Naive thymus-derived CD8-positive, alpha-beta T cell (primary cell): ENCODE results near the gene RNF223. TPM values are rescaled to one million over a fixed set of nuclear protein-coding genes. Genes with fewer than 3 reads are reported as not detected.
"Not testable (repeated sequence)": the region's sequence is repeated elsewhere in the genome, so short reads cannot be mapped to it uniquely, and the experiment has no call there.

Experiments
- ATAC-seq, 2 donors: fragments of 150-1000 bp; cut with Tn5 transposase in 1 of 2; sonication (Bioruptor Pico), chemical (Tn5 transposase) in 1 of 2; 1 replicate in 1 of 2; 2 replicates in 1 of 2; pipeline ENCODE4 v1.10.0; 2021; ENCODE audit warnings: mild to moderate bottlenecking in 2 of 2, moderate library complexity in 2 of 2
- POLR2A ChIA-PET: fragments of 350-600 bp; sonication (Branson Sonifier 250); formaldehyde crosslinking; loops from one replicate; lab custom pipeline; 2021; ENCODE audit warnings: antibody characterized with exemption; lab: Charles Lee
- DNase-seq, 10 donors: peaks; one replicate each; pipeline versions ENCODE4 v3.0.0 to v3.0.0-alpha.2; 2020 to 2022
- H3K27ac Mint-ChIP-seq, 10 donors: one replicate each; pipeline ENCODE4 v1.8.0; 2020 to 2022; ENCODE audit warnings: mild to moderate bottlenecking in 10 of 10, mixed read lengths in 10 of 10, moderate library complexity in 4 of 10, inconsistent platforms in 1 of 10
- H3K27me3 Mint-ChIP-seq, 5 donors: one replicate each; pipeline ENCODE4 v1.8.0; 2021 to 2022; ENCODE audit warnings: mixed read lengths in 5 of 5
- H3K36me3 Mint-ChIP-seq, 3 donors: one replicate each; pipeline ENCODE4 v1.8.0; 2020 to 2022; ENCODE audit warnings: mixed read lengths in 3 of 3, mild to moderate bottlenecking in 2 of 3, inconsistent platforms in 1 of 3
- H3K4me1 Mint-ChIP-seq, 4 donors: one replicate each; pipeline ENCODE4 v1.8.0; 2021 to 2022; ENCODE audit warnings: mixed read lengths in 4 of 4
- H3K4me3 Mint-ChIP-seq, 10 donors: one replicate each; pipeline ENCODE4 v1.8.0; 2020 to 2022; ENCODE audit warnings: mild to moderate bottlenecking in 10 of 10, mixed read lengths in 10 of 10, moderate library complexity in 6 of 10, inconsistent platforms in 1 of 10
- H3K9me3 Mint-ChIP-seq, 9 donors: one replicate each; pipeline ENCODE4 v1.8.0; 2020 to 2022; ENCODE audit warnings: mixed read lengths in 9 of 9, mild to moderate bottlenecking in 3 of 9, inconsistent platforms in 1 of 9, moderate library complexity in 1 of 9
- polyA plus RNA-seq, 3 donors: library from polyadenylated mRNA; unstranded; fragments of 300-500 nt; fragmentation: Illumina TruSeq; gene quantifications; one replicate each; pipeline ENCODE4 v1.2.3, GENCODE V29; 2021
- total RNA-seq, 8 experiments: library from RNA in 2 of 8; stranded (reverse) in 2 of 8; gene quantifications; one replicate each; pipeline ENCODE4 v1.2.3 and lab custom pipeline; 2021 to 2026

Gene RNF223
- total and polyA plus RNA-seq, 5 experiments from 2014 or later, result not detected

DNA sequence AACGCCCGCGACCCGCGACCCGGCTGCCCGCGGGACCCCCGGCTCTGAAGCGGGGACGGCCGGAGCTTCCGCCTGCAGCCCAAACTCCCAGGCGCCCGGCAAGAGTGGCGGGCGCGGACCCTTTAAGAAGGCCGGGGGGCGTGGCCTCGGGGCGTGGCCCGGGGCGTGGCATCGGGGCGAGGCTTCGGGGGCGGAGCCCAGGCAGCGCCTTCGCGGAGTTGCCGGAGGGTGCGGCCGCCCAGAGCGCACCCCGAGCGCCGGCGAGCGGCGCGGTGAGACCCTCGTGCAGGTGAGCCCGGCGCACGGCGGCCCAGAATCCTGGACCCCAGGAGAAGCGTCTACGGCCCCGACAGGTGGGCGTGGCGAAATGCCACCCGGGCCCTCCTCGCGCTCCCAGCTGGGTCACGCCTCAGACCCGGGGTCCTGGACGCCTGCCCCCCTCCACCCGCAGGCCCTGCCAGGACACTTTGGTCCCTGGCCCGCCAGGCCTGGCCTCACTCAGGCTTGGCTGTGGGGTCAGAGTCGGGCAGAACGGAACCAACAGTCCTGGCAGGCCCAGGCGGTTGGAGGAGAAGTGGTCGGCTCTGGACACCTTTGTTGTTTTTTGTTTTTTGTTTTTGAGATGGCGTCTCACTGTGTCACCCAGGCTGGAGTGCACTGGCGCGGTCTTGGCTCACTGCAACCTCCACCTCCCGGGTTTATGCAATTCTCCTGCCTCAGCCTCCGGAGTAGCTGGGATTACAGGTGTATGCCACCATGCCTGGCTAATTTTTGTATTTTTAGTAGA lies 14.4 kb downstream of the RNF223 start:
- H3K36me3 Mint-ChIP-seq, result no peaks in the 10 kb centered on the region
- peak overlapping the region; percentile 61 to 85 (median 78) for H3K4me3 Mint-ChIP-seq
- ATAC-seq, result peak; percentile 70 to 73
- DNase-seq, result peak; percentile 78 to 94 (median 93)
- H3K27ac Mint-ChIP-seq, result peak overlapping the region in 4 of 10 donors; percentile 43 to 71 (median 62)
- H3K27me3 Mint-ChIP-seq, result peaks cover 0 to 32% (median 9%) of the 10 kb centered on the region in 5 donors
- H3K9me3 Mint-ChIP-seq, result no peaks in the 10 kb centered on the region
- POLR2A ChIA-PET, result interaction anchor here (1.3 to 2.3 kb wide), 4 partner anchors 10 to 45 kb away, joined by 3 to 12 read pairs (median 8); partner anchors contain the start of gene ISG15
- H3K4me1 Mint-ChIP-seq, result peaks cover 10 to 33% (median 24%) of the 10 kb centered on the region in 4 donors

DNA sequence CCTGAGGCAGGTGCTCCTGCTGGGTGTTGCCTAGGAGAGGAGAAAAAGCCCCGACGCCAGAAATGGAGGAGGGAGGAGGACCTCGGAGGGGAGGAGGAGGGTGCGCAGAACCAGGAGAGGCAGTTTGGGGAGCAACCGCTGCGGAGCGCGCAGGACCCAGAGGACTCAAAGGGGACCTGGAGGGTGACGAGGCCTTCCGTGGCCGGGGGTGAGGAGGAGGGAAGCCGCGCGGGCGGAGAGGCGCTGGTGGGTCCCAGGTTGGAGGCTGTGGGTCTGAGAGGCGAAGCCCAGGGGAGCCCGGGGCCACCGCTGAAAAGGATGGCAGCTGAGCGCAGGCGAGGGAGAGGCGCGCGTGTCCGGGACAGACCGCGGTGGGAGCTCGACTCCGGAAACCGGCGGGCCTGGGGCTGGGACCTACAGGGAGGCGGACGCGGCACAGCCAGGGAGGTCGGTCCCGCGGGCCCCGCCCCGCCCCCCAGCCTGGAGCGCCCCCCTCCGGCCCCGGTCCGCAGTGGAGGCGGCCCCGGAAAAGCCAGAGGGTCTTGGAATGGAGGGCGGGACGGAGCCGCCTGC lies 15.1 kb downstream of the RNF223 start:
- DNase-seq (peak in 3 of 10 donors; percentile 35 to 39 (median 38)), ATAC-seq (peak; percentile 32 to 41)
- Mint-ChIP-seq H3K4me1 (peaks cover 8 to 29% (median 21%) of the 10 kb centered on the region in 4 donors), H3K36me3 (no peaks in the 10 kb centered on the region), H3K27ac (peak overlapping the region in 1 of 10 donors; percentile 76), H3K27me3 (peaks cover 0 to 32% (median 9%) of the 10 kb centered on the region in 5 donors), H3K9me3 (no peaks in the 10 kb centered on the region), H3K4me3 (peak overlapping the region; percentile 70 to 85 (median 78))
- POLR2A ChIA-PET, result interaction anchor here (1.3 to 2.3 kb wide), 4 partner anchors 10 to 45 kb away, joined by 3 to 12 read pairs (median 8); partner anchors contain the start of gene ISG15

GRCh38 chr1:1058088-1058905 lies 15.8 kb downstream of the RNF223 start:
- no peak for DNase-seq
- ATAC-seq, result no peak
- Mint-ChIP-seq H3K27ac (no peak overlapping the region), H3K4me1 (peaks cover 7 to 26% (median 19%) of the 10 kb centered on the region in 4 donors), H3K36me3 (no peaks in the 10 kb centered on the region), H3K27me3 (peaks cover 0 to 31% (median 9%) of the 10 kb centered on the region in 5 donors), H3K9me3 (no peaks in the 10 kb centered on the region), H3K4me3 (peak overlapping the region; percentile 70 to 85 (median 78))
- POLR2A ChIA-PET, result interaction anchor here (1.3 to 2.3 kb wide), 4 partner anchors 11 to 44 kb away, joined by 3 to 12 read pairs (median 8); partner anchors contain the start of gene ISG15

DNA sequence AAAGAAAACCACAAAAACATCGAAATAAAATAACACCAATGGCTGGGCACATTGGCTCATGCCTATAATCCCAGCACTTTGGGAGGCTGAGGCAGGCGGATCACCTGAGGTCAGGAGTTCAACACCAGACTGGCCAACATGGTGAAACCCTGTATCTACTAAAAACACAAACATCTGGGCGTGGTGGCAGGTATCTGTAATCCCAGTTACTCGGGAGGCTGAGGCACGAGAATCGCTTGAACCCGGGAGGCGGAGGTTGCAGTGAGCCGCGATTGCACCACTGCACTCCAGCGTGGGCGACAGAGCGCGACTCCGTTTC lies 16.4 kb downstream of the RNF223 start:
- Mint-ChIP-seq H3K27me3 (peaks cover 0 to 31% (median 9%) of the 10 kb centered on the region in 5 donors), H3K4me3 (peak overlapping the region in 7 of 10 donors; percentile 12 to 79 (median 32)), H3K4me1 (peaks cover 8 to 22% (median 17%) of the 10 kb centered on the region in 4 donors)
- POLR2A ChIA-PET, result interaction anchor here (2.3 kb wide), 1 partner anchor 12 kb away, joined by 8 read pairs; no protein-coding TSS in a partner anchor
- H3K9me3 Mint-ChIP-seq, ATAC-seq, DNase-seq, H3K36me3 Mint-ChIP-seq, H3K27ac Mint-ChIP-seq: not testable (repeated sequence)

GRCh38 chr1:1055841-1056736 lies 18.0 kb downstream of the RNF223 start:
- ATAC-seq, result no peak
- no peak for DNase-seq
- H3K4me3 Mint-ChIP-seq, result no peak overlapping the region
- peaks cover 0 to 26% (median 9%) of the 10 kb centered on the region in 5 donors for H3K27me3 Mint-ChIP-seq
- H3K27ac Mint-ChIP-seq, result peak overlapping the region in 1 of 10 donors; percentile 49
- POLR2A ChIA-PET, result interaction anchor here (0.6 kb wide), 1 partner anchor 13 kb away, joined by 3 read pairs; no protein-coding TSS in a partner anchor
- H3K9me3 Mint-ChIP-seq, result no peaks in the 10 kb centered on the region
- peaks cover 12 to 21% (median 13%) of the 10 kb centered on the region in 4 donors for H3K4me1 Mint-ChIP-seq
- H3K36me3 Mint-ChIP-seq, result peaks cover 0 to 2% (median 0%) of the 10 kb centered on the region in 3 donors

GRCh38 chr1:1054971-1055370 lies 19.1 kb downstream of the RNF223 start:
- H3K4me3 Mint-ChIP-seq, result no peak overlapping the region
- POLR2A ChIA-PET, result no interaction called here
- DNase-seq, result no peak
- H3K27me3 Mint-ChIP-seq, result peaks cover 0 to 17% (median 4%) of the 10 kb centered on the region in 5 donors
- no peaks in the 10 kb centered on the region for H3K9me3 Mint-ChIP-seq
- H3K36me3 Mint-ChIP-seq, result peaks cover 0 to 2% (median 0%) of the 10 kb centered on the region in 3 donors
- H3K27ac Mint-ChIP-seq, result no peak overlapping the region
- peaks cover 5 to 14% (median 7%) of the 10 kb centered on the region in 4 donors for H3K4me1 Mint-ChIP-seq
- no peak for ATAC-seq

DNA sequence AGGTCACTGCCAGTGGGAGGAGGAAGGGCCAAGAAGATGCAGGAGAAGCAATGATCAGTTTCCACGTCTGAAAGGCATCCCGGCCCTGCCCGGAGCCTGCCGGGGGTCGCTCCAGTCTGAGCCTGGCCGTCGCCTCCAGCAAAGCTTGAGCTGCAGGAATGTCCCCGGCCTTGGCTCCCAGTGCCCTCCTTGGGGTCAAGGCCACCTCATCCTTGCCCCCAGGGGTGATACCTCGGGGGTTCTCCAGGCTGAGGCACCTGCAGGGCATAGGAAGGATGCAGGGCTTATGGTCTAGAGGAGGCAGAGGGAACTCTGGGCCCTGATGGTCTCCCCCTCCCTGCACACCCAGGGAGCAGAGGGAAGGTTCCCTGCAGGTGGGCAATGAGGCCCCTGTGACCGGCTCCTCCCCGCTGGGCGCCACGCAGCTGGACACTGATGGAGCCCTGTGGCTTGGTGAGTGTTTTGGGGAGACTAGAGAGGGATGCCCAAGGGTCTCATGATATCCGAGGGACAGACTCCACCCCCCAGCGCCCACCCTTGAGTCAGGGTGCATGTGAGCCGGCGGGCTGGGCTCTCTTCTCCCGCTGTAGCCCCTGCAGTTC lies 19.9 kb downstream of the RNF223 start:
- H3K9me3 Mint-ChIP-seq, result no peaks in the 10 kb centered on the region
- H3K36me3 Mint-ChIP-seq, result peaks cover 0 to 2% (median 0%) of the 10 kb centered on the region in 3 donors
- POLR2A ChIA-PET, result no interaction called here
- no peak overlapping the region for H3K4me3 Mint-ChIP-seq
- ATAC-seq (no peak), DNase-seq (no peak)
- H3K27me3 Mint-ChIP-seq, result peaks cover 0 to 15% (median 4%) of the 10 kb centered on the region in 5 donors
- H3K4me1 Mint-ChIP-seq, result peaks cover 4 to 13% (median 7%) of the 10 kb centered on the region in 4 donors
- H3K27ac Mint-ChIP-seq, result no peak overlapping the region

DNA sequence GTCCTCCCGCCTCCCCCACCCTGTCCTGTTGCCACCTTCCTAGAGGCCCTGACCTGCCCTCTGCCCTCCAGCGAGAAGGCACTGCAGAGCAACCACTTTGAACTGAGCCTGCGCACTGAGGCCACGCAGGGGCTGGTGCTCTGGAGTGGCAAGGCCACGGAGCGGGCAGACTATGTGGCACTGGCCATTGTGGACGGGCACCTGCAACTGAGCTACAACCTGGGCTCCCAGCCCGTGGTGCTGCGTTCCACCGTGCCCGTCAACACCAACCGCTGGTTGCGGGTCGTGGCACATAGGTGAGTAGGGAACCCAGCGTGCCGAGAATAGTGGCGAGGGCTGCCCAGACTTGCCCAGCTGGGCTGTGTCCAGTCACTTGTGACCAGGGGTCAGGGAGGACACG lies 20.4 kb downstream of the RNF223 start:
- Mint-ChIP-seq H3K36me3 (peaks cover 0 to 2% (median 0%) of the 10 kb centered on the region in 3 donors), H3K4me1 (peaks cover 1 to 8% (median 5%) of the 10 kb centered on the region in 4 donors), H3K27ac (no peak overlapping the region), H3K4me3 (no peak overlapping the region), H3K9me3 (no peaks in the 10 kb centered on the region), H3K27me3 (peaks cover 0 to 12% (median 4%) of the 10 kb centered on the region in 5 donors)
- DNase-seq (no peak), ATAC-seq (no peak)
- POLR2A ChIA-PET, result no interaction called here

DNA sequence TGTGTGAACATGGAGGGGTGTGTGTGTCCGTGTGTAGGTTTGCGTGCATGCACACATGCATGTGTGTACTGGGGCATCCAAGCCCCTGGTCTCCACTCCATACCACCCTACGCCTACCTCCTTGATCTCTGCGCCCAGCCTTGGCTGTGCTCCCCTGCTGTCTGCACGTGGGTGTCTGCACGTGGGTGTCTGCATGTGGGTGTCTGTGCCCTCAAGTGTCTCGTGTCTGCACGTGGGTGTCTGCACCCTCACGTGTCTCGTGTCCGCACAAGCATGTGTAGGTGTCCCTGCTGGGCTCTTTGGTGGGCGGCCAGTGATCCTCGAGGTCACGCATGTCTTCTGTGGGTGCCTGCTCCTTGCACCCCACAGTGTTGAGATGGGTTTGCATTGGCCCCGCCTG lies 21.1 kb downstream of the RNF223 start:
- Mint-ChIP-seq H3K27ac (no peak overlapping the region), H3K9me3 (no peaks in the 10 kb centered on the region), H3K4me1 (peaks cover 0 to 4% (median under 1%) of the 10 kb centered on the region in 4 donors), H3K27me3 (peaks cover 0 to 6% (median under 1%) of the 10 kb centered on the region in 5 donors), H3K36me3 (peaks cover 0 to 2% (median 0%) of the 10 kb centered on the region in 3 donors), H3K4me3 (no peak overlapping the region)
- no peak for DNase-seq
- ATAC-seq, result no peak
- POLR2A ChIA-PET, result no interaction called here

DNA sequence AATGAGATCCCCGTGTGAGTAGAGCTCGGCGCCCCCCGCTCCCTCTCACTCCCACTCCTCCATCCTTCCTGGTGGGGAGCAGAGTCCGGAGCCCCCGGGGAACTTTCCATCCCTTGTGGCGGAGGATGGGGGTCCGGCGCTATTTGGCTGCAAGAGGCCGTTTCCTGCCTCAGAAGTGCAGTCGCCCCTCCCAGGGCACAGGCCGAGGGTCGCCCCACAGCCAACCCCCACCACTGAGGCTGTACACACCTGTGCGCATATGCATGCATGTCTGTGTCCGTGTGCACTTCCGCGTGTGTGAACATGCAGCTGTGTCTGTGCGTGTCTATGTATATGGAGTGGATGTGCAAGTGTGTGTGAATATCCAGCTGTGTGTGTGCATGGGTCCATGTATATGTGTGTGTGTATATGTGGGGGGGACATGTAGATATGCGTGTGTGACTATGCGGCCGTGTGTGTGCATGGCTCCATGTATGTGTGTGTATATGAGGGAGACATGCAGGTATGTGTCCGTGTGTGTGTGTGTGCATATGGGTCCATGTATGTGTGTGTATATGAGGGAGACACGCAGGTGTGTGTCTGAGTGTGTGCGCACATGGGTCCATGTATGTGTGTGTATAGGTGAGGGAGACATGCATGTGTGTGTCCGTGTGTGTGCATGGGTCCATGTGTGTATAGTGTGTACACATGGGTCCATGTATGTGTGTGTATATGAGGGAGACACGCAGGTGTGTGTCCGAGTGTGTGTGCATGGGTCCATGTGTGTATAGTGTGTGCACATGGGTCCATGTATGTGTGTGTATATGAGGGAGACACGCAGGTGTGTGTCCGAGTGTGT lies 21.9 kb downstream of the RNF223 start:
- Mint-ChIP-seq H3K27me3 (no peaks in the 10 kb centered on the region), H3K27ac (no peak overlapping the region), H3K4me3 (no peak overlapping the region), H3K9me3 (no peaks in the 10 kb centered on the region), H3K4me1 (peaks cover 0 to 4% (median 0%) of the 10 kb centered on the region in 4 donors), H3K36me3 (peaks cover 0 to 2% (median 0%) of the 10 kb centered on the region in 3 donors)
- DNase-seq (no peak), ATAC-seq (no peak)
- POLR2A ChIA-PET, result interaction anchor here (0.7 kb wide), 1 partner anchor 11 kb away, joined by 3 read pairs; no protein-coding TSS in a partner anchor
